NCI-H82 treated with DMSO at 0.1 percent for 48 hours (cell line): ENCODE data around the gene B3GAT3.
"Not testable (repeated sequence)": the region's sequence is repeated elsewhere in the genome, so short reads cannot be mapped to it uniquely, and the experiment has no call there.

ENCODE experiments used
- DNase-seq: peaks from one replicate; lab custom pipeline; 2025; ENCODE audit not compliant: unreplicated experiment; lab: John Stamatoyannopoulos, UW

B3GAT3 gene

DNA sequence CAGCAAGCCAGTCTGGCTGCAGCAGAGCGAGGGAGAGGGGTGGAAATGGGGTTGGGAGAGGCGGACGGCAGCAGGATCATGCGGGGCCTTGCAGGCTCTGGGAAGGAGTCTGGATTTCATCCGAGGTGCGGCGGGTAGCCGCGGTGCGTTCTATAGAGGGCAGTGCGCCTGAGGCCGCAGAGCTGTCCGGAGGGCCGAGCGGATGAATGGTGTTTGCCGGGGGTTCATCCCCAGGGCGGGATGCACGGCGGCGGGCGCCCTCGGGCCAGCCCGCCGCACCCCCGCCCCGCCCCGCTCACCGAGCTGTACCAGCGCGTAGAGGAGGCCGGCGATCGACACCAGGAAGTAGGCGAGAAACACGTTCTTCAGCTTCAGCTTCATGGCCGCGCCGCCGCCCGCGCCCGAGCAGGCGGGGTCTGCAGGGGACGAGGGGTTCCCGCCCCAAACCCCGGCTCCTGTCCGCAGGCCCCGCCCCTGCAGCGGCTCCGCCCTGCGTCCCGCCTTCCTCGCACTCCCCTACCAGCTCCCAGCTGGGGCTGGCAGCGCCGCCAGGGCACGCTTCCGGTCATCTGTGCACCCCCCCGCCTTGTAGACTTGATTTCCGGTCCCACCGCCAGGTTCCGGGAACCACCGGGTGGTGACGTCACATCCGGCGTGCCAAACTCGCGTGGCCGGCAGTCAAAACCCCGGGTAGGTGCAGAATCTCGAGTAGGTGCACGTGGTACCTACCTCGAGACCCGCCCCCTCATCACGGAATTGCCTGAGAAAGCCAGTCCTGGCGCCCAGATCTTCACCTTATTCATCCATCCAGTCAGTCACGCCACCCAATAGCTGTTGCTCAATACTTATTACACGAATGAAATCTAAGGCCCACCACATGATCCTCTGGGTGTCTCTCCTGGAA, at the start of gene B3GAT3:
Gene B3GAT3, minus strand, starts transcription at position 420 of the 904 bp plus-strand sequence. Its CDS starts 39 bp downstream, at position 381.
- peak; percentile 87 for DNase-seq

DNA sequence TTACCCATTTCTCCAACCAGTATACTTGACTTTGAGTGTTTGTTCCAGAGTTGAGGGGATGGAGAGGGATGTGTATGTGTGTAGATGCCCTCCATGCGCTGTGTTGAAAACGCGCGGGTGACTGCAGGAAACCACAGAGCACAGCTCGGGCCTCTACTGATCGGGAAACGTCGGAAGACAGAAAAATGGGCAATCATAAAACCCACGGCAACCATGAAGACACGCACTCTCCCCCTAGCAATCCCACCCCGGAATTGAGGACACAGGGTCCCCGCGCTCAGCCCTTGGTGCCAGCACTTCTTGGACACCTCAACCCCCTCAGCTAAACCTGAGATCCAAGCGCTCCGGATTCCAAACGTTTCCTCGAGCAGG, 49.4 kb upstream of the B3GAT3 start:
- DNase-seq, result no peak

DNA sequence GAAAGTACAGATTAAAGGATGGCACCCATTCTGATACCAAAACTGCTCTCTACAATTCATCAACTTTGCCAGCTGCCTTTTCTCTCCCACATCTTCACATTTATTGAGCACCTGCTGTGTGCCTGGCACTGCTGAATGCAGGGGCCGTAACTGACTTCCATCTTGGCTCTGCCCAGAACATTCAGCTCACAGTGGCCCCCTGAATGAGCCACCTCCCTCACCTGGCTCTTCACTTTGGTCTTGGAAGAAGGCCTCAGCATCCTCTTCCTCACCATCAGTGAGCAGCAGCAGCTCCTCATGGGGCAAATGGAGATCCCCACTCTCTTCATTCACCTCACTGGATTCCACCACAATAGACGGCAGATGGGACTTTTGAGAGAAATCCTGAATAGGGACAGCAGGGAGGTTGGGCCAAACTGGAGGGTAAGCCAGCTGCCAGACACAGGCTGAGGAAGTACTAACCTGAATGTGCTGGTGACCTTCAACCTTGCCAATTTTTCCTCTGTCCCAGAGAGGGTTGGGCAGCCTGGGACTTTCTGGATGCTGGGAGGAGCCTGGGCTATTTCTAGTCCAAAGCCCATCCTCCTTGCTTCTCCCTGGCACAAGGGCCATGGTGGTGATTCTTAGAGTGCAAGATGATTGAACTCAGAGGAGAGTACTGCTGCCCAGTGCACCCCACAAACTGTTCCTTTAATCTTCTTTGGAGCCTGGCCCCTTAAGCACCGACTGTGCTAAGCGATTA, 47.8 kb upstream of the B3GAT3 start:
- DNase-seq, result peak; percentile 62

DNA sequence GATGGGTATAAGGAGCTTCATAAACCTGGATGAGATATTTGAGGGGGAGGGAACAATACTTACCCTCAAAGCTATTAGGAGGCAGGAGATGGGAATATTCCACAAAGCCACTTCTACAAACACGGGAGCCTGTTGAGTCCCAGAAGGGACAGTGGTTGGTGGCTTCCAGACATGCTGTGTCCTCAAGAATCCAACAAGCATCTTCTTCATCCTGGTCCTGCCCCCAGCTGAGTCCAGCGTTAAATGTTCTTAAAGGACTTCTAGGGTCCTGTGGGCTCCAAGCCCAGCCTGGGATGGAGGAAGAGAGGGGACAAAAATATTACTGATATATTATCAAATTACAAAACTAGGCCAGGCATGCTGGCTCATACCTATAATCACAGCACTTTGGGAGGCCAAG, 45.7 kb upstream of the B3GAT3 start:
- no peak for DNase-seq

DNA sequence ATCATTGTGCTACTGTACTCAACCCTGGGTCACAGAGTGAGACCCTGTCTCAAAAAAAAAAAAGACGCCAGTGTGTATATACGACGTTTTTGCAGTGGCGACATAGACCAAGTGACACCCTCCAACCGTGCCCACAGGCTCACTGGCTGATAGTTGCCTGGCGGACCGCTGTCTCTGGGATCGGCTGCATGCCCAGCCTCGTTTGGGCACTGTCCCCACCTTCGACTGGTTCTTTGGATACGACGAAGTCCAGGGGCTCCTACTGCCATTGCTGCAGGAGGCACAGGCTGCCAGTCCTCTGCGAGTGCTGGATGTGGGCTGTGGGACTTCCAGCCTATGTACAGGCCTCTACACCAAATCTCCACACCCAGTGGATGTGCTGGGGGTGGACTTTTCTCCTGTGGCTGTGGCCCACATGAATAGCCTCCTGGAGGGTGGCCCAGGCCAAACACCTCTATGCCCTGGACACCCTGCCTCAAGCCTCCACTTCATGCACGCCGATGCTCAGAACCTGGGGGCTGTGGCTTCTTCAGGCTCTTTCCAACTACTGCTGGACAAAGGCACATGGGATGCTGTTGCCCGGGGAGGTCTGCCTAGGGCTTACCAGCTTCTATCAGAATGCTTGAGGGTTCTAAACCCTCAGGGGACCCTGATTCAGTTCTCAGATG, 44.6 kb upstream of the B3GAT3 start:
- no peak for DNase-seq

DNA sequence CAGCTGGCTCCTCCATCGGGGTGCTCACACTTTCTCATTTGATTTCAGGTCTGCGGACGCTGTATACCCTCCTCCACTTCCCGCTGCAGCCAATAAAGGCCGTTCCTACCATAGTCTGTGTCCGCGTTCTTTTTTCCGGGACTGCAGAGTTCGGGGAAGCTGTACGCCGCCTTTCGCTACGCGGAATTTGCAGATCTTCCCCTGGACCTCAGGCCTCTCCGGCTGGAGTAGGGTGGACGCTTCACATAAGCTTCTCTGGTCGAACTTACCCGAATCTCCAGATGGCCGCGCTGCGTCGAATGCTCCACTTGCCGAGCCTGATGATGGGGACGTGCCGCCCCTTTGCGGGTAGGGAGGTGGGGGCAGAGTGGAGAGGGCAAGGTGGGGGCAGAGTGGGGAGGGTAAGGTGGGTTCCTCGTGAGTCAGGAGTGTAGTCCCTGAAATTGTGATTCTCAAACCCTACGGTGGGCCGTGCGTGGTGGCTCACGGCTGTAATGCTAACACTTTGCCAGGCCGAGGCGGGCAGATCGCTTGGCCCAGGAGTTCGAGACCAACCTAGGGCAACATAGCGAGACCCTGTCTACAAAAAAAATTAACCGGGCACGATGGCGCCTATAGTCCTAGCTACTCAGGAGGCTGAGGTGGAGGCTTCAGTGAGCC, 43.9 kb upstream of the B3GAT3 start:
- no peak for DNase-seq

DNA sequence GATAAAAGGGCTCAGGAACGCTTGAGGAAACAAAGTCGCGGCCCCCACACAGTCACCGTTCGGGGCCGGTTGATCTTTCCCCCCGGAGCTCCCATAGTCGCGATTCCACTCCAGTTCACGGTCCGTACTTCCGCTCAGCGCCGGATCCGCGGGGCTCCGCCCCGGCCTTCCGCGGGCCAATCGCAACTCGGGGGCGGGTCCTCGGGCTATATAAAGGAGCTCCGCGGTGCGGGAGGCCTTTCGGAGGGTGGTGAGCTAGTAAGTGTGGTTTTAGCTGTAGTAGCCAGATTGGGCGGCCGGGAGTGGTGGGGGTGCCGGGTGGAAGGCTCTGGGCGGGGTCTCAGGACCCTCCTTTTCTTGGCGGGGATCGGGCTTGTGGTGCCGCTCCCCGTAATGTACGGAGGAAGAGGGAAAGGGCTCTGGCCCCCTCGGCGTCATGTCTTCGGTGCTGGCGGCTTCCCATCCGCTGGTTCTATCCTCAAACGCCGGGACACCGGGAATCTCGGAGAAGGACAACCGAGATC, 43.4 kb upstream of the B3GAT3 start, which contains the start of the genes C11orf98 and CSKMT:
Gene C11orf98, minus strand, starts transcription at position 136 of the 524 bp plus-strand sequence. Its CDS starts 41 bp downstream, at position 95.
Gene CSKMT, plus strand, starts transcription at position 238 of the 524 bp plus-strand sequence. CDS start 568 bp downstream, outside the sequence.
- peak; percentile 82 for DNase-seq

DNA sequence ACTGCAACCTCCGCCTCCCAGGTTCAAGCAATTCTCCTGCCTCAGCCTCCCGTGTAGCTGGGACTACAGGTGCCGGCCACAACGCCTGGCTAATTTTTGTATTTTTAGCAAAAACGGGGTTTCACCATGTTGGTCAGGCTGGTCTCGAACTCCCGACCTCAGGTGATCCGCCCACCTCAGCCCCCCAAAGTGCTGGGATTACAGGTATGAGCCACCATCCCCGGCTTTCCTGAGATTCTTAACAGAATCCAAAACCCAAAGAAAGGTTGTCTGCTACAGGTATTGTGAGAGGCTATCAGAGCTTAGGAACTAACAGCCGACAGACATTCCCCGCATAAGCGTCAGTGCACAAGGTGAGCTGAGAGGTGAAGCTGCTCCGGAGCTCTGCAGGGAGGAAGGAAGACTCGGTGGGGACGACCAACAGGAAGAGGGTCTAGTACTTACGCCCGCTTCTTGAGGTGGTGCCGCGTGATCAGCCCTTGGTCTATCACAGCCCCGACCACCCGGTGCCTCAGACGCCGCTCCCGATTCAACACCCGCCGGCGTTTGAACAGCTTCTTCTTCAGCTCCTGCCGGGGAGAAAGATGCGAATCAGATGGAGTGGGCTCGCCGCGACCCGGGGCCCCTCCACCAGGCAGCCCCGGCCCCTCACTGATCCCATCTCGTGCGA, 42.8 kb upstream of the B3GAT3 start:
- DNase-seq, result peak; percentile 32

DNA sequence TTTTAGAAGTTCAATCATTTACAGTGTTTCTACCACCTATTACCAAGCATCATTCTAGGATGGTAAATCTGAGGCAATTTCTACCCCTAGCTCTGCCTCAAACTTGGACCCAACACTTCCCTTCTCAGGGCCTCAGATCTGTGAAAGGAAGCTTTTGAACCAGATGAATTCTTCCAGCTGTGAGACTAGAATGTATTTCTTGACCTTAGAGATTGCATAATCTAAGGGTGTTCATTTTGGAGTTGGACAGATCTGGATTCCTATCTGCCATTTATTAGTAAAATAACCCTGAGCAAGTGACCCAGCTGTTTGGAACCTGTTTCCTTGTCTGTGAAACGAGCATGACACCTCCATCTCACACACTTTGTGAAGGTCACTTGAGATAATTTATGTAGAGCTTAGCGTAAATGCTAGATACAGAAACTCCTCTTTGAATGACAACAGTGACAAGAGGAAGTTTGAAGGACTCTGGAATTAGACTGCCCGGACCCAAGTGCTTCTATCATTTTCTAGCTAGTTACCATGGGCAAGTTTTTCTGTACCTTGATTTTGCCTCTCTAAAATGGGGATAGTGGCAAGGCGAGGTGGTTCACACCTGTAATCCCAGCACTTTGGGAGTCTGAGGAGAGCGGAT, 35.1 kb upstream of the B3GAT3 start:
- DNase-seq, result no peak

DNA sequence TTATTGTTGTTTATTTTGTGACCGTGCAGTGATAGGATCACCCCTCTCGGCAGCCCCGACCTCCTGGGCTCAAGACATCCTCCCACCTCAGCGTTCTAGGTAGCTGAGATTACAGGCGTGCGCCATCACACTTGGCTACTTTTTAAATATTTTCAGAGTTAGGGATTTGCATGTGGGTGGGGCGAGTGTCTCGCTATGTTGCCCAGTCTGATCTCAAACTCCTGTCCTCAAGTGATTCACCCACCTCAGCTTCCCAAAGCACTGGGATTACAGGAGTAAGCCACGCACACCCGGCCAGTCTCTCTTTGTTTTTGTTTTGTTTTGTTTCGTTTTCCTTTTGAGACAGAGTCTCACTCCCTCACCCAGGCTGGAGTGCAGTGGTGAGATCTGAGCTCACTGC, 32.5 kb upstream of the B3GAT3 start:
- DNase-seq, result no peak

DNA sequence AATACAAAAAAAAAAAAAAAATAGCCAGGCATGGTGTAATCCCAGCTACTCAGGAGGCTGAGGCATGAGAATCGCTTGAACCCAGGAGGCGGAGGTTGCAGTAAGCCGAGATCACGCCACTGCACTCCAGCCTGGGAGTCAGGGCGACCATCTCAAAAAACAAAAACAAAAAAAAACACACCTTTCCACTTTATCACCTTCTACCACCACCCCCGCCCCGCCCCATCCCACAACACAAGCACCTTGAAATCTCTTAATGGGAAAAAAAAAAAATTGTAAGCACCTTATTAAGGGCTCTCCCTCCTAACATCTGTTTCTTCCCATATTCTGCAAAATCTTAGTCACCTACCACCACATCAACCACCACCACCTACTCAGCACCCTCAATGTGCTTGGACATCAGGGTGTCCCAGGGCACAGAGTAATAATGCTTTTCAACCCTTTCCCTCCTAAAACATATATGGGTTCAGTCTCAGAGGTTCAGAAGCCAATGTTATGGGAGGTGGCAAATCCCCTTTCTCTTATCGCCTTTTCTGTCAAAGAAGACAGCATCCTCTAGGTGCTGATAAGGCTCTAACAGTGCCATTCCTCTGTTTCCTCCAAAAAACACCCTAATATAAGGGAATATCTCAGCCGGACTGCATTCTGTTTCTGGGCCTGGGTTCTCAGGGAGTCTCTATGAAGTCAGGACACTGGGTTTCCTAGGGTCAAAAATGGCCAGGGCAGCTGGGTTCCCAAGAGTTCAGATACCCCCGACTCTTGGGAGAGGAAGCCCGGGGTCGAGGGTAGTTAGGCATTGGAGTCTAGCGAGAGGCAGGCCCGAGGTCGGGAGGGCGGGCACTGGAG, 30.6 kb upstream of the B3GAT3 start:
- no peak for DNase-seq

DNA sequence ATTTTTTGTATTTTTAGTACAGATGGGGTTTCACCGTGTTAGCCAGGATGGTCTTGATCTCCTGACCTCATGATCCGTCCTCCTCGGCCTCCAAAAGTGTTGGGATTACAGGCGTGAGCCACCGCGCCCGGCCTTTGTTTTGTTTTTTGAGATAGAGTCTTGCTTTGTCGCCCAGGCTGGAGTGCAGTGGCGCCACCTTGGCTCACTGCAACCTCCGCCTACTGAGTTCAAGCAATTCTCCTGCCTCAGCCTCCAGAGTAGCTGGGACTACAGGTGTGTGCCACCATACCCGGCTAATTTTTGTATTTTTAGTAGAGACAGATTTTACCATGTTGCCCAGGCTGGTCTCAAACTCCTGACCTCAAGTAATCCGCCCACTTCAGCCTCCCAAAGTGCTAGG, 28.5 kb upstream of the B3GAT3 start:
- DNase-seq, result not testable (repeated sequence)

DNA sequence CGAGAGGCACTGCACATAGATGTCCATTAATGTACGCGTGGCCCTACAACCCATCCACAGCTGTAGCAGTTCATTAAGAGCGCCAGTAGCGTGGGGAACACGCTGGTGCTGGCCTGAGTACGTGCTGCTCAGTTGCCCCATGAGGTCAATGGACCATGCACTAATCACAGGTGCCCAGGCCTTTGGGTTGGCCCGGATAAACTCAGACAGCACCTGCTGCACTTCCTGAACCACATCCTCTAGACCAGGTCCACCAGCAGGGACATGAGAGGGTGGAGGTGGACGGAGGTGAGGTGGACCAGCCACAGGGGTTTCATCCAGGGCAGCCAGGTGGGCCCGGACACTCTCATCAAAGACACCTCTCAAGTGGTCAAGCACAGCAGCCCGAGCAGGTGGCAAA, 27.7 kb upstream of the B3GAT3 start:
- DNase-seq, result no peak

DNA sequence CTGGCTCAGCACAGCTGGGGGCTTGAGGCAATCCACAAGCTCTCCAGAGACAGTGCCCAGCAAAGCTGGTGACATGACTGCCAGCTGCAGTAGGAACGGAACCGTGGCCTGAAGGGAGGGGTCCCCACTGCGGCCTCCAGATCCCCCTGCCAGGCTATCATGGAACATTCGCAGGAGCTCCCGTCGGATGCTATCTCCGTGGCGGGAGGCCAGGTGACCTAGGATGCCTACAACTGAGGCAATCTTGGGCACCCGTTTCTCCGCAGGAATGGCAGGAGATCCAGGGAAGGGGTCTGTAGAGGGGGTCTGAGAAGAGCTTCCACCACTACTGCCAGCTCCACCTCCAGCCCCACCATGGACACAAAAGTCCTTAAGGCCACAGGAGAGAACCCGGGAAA, 27.2 kb upstream of the B3GAT3 start:
- DNase-seq, result no peak

DNA sequence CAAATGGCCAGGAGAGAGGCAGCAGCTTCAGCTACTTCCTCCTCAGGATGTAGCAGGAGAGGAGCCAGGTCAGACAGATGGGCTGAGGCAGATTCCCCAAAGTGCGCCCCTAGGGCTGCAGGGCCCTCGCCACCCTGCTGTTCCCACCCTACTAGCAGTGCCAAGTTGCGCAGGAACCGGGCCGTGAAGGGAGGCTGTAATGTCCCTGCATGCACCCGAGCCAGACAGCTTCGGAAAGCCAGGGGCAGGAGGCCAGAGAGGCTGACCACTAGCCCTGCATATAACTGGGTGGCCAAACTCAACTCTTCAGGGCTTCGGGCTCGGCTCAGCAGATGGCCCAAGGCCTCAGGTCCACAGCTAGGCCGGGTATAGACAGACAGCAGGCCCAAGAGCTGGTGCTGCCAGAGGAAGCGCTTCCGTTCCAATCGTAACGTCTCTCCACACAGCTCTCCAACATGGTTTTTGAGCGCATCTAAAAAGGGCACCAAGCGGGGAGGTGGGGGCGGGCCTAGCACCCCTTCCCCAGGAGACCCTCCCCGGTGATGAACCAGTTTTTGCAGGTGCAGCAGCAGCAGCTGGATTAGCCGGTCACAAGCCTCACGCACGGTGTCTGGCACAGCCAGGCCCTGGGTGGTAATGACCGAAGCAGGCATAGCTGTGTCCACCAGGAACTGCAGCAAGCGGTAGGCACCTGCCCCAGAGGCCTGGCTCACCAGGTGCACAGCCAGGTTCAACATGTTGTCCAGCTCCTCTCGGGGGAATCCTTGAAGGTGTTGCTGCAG, 26.6 kb upstream of the B3GAT3 start:
- no peak for DNase-seq

DNA sequence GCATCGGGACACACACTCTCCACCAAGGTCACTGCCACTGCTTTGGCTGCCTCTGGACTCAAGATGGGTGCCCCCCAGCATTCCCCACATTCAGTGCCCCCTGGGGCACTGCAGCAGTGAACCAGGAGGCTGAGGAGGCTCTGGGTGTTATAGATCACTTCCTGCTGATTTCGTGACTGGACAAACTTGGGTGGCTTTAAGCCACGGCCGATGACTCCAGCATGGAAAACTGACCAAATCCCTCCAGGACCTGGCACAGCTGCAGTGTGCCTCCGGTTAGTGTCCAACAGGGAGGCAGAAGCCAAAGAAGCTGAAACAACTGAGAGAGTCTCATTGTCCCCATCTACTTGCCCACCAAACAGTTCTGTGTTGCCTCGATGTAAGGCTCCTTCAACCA, 25.8 kb upstream of the B3GAT3 start:
- DNase-seq, result no peak

DNA sequence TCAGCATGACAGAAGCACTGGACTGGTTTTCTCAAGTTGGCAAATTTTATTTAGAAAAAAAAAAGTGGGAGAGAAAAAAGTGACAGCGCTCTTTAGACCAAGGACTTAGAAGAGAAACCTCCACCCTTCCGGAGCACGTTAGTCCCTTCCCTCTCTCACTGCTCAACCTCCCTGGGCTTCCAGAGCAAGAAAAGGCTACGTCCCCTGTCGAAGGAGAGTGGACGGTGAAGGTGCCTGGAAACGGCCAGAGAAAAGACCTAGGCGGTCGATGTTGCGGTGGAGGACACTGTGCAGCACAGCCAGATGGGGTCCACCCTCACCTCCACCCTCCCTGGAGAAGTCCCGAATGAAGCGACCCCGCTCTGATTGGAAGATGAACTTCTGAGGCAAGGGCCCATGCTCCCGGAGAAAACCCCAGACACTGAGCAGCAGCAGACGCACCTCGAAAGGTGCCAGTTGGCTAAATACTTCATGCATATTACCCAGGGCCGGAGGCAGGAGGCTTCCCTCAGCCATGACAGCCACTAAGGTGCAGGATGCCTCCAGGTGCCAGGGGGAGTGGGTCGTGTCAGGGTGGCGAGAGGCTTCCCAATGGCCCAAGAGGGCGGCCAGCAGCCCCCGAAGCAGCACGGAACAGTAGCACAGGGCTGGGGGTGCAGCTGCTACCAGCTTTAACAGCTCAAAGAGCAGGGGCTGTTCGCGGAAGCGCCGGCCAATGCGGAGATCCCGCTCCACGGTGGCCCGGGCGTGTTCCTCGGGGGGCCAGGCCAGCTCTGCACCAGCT, 25.2 kb upstream of the B3GAT3 start:
- DNase-seq, result no peak
